WTC11 (cell line): ENCODE results near the gene DIDO1. TPM values are rescaled to one million over a fixed set of nuclear protein-coding genes. Genes with fewer than 3 reads are reported as not detected.
A peak's percentile ranks its signal among the peaks of the same experiment; 100 is the strongest.

Experiments
- ATAC-seq: fragments of 200-7000 bp; cut with Tn5 transposase; 2 replicates; pipeline ENCODE4 v1.10.0; 2021; ENCODE audit warnings: mild to moderate bottlenecking, moderate library complexity
- CTCF ChIA-PET: fragments of 300-600 bp; sonication (Branson Sonifier 250); formaldehyde crosslinking; loops from one replicate; lab custom pipeline; 2021; ENCODE audit warnings: antibody characterized with exemption; lab: Charles Lee
- POLR2A ChIA-PET: fragments of 350-600 bp; sonication (Branson Sonifier 250); formaldehyde crosslinking; loops from one replicate; lab custom pipeline; 2021; ENCODE audit warnings: antibody characterized with exemption; lab: Charles Lee
- DNase-seq: peaks from one replicate; pipeline ENCODE4 v3.0.0; 2021; ENCODE audit warnings: low spot score
- H3K27ac Mint-ChIP-seq: 2 replicates; pipeline ENCODE4 v1.8.0; 2021; ENCODE audit warnings: mixed read lengths
- H3K27me3 Mint-ChIP-seq: 2 replicates; pipeline ENCODE4 v1.8.0; 2021; ENCODE audit warnings: low read depth, mild to moderate bottlenecking, moderate library complexity, mixed read lengths
- H3K36me3 Mint-ChIP-seq: 2 replicates; pipeline ENCODE4 v1.8.0; 2021; ENCODE audit warnings: mixed read lengths
- H3K4me1 Mint-ChIP-seq: 2 replicates; pipeline ENCODE4 v1.8.0; 2022; ENCODE audit warnings: mixed read lengths
- H3K4me3 Mint-ChIP-seq: 2 replicates; pipeline ENCODE4 v1.8.0; 2021; ENCODE audit warnings: mild to moderate bottlenecking, moderate library complexity, mixed read lengths
- H3K9me3 Mint-ChIP-seq: 2 replicates; pipeline ENCODE4 v1.8.0; 2021; ENCODE audit warnings: mixed read lengths
- AR ChIP-seq: fragments of 250-450 bp; sonication (Bioruptor Pico); IDR thresholded peaks from 2 replicates; pipeline ENCODE4 v1.9.0; 2021; ENCODE audit warnings: mild to moderate bottlenecking
- ATF1 ChIP-seq: sonication (generic); formaldehyde crosslinking; IDR thresholded peaks from 2 replicates; pipeline ENCODE4 v1.8.1; 2023; ENCODE audit warnings: mild to moderate bottlenecking, moderate library complexity, missing genetic modification reagents
- E2F1 ChIP-seq: sonication (generic); formaldehyde crosslinking; IDR thresholded peaks from 2 replicates; pipeline ENCODE4 v1.8.0; 2022; ENCODE audit warnings: mild to moderate bottlenecking, missing genetic modification reagents
- EMX1 ChIP-seq: fragments of 250-450 bp; sonication (Bioruptor Pico); IDR thresholded peaks from 2 replicates; pipeline ENCODE4 v1.8.0; 2021; ENCODE audit warnings: mild to moderate bottlenecking
- ERG ChIP-seq: fragments of 250-450 bp; sonication (Bioruptor Pico); IDR thresholded peaks from 2 replicates; pipeline ENCODE4 v1.8.0; 2021; ENCODE audit warnings: mild to moderate bottlenecking
- GRHL2 ChIP-seq: fragments of 250-450 bp; sonication (Bioruptor Pico); IDR thresholded peaks from 2 replicates; pipeline ENCODE4 v1.8.0; 2022; ENCODE audit warnings: mild to moderate bottlenecking, moderate library complexity; ENCODE audit not compliant: insufficient replicate concordance, severe bottlenecking
- IRF1 ChIP-seq: sonication (generic); formaldehyde crosslinking; IDR thresholded peaks from 2 replicates; pipeline ENCODE4 v1.8.0; 2023; ENCODE audit warnings: missing genetic modification reagents
- JUN ChIP-seq: sonication (generic); formaldehyde crosslinking; IDR thresholded peaks from 2 replicates; pipeline ENCODE4 v1.8.0; 2023; ENCODE audit warnings: mild to moderate bottlenecking, missing genetic modification reagents
- MYBL2 ChIP-seq: sonication (generic); formaldehyde crosslinking; IDR thresholded peaks from 2 replicates; pipeline ENCODE4 v1.8.1; 2023; ENCODE audit warnings: mild to moderate bottlenecking, moderate library complexity, missing genetic modification reagents
- NR1H2 ChIP-seq: sonication (generic); formaldehyde crosslinking; IDR thresholded peaks from 2 replicates; pipeline ENCODE4 v1.9.0; 2021; ENCODE audit warnings: mild to moderate bottlenecking, moderate library complexity, missing genetic modification reagents
- STAT6 ChIP-seq: sonication (generic); formaldehyde crosslinking; conservative IDR thresholded peaks from 2 replicates; pipeline ENCODE4 v1.8.1; 2023; ENCODE audit warnings: mild to moderate bottlenecking, low read depth, missing genetic modification reagents, moderate library complexity
- USF1 ChIP-seq: sonication (generic); formaldehyde crosslinking; IDR thresholded peaks from 2 replicates; pipeline ENCODE4 v1.8.0; 2022; ENCODE audit warnings: mild to moderate bottlenecking, missing genetic modification reagents
- USF2 ChIP-seq: sonication (generic); formaldehyde crosslinking; IDR thresholded peaks from 2 replicates; pipeline ENCODE4 v1.8.1; 2023; ENCODE audit warnings: mild to moderate bottlenecking, missing genetic modification reagents, moderate library complexity
- ZNF121 ChIP-seq: sonication (generic); formaldehyde crosslinking; IDR thresholded peaks from 2 replicates; pipeline ENCODE4 v1.8.0; 2023; ENCODE audit warnings: missing genetic modification reagents
- ZNF138 ChIP-seq: sonication (generic); formaldehyde crosslinking; conservative IDR thresholded peaks from 2 replicates; pipeline ENCODE4 v1.8.1; 2022; ENCODE audit warnings: mild to moderate bottlenecking, moderate library complexity, missing genetic modification reagents
- ZNF232 ChIP-seq: sonication (generic); formaldehyde crosslinking; IDR thresholded peaks from 2 replicates; pipeline ENCODE4 v1.8.0; 2022; ENCODE audit warnings: mild to moderate bottlenecking, missing genetic modification reagents
- ZNF512 ChIP-seq: sonication (generic); formaldehyde crosslinking; IDR thresholded peaks from 2 replicates; pipeline ENCODE4 v1.8.1; 2022; ENCODE audit warnings: missing genetic modification reagents, borderline replicate concordance
- total RNA-seq: library from RNA; stranded (reverse); gene quantifications from 3 replicates; pipeline ENCODE4 v1.2.3, GENCODE V29; 2021

Gene DIDO1
- total RNA-seq, 1 experiment from 2014 or later, result 87.3 TPM

GRCh38 chr20:62966212-62967148 lies 40.2 kb upstream of the DIDO1 start (continued):
- TF ChIP-seq ZNF512 (CRISPR knock-in tag), result no peak
- TF ChIP-seq ZNF138 (CRISPR knock-in tag), result no peak
- no peak for TF ChIP-seq ERG (CRISPR knock-in tag)
- no peak for TF ChIP-seq ZNF121 (CRISPR knock-in tag)

- Mint-ChIP-seq H3K4me1 (peaks cover 3% of the 10 kb centered on the region; the same call in 1 of the 2 replicates), H3K36me3 (no peaks in the 10 kb centered on the region), H3K27me3 (no peaks in the 10 kb centered on the region)
- DNase-seq (no peak), ATAC-seq (peak; percentile 22; the same call in 1 of the 2 replicates)
- POLR2A ChIA-PET, result no interaction called here
- TF ChIP-seq USF1, result no peak
- TF ChIP-seq ZNF121 (CRISPR knock-in tag), result no peak
- TF ChIP-seq NR1H2 (CRISPR knock-in tag), result no peak
- no peak for TF ChIP-seq JUN
- TF ChIP-seq EMX1 (CRISPR knock-in tag), result no peak
- TF ChIP-seq ATF1 (CRISPR knock-in tag), result no peak
- TF ChIP-seq MYBL2 (CRISPR knock-in tag), result no peak
- no peak for TF ChIP-seq ZNF232 (CRISPR knock-in tag)
- TF ChIP-seq GRHL2, result no peak
- no peak for TF ChIP-seq AR
- no peak for TF ChIP-seq IRF1
- TF ChIP-seq E2F1 (CRISPR knock-in tag), result no peak
- TF ChIP-seq STAT6 (CRISPR knock-in tag), result no peak
- TF ChIP-seq USF2 (CRISPR knock-in tag), result no peak
- TF ChIP-seq, all 79 proteins: peak for 0
- no peaks in the 10 kb centered on the region for H3K9me3 Mint-ChIP-seq
- H3K27ac Mint-ChIP-seq, result peak overlapping the region; percentile 29
- CTCF ChIA-PET, result interaction anchor here (1.3 to 2.4 kb wide), 4 partner anchors 7 to 65 kb away, joined by 3 to 8 read pairs (median 6); no protein-coding TSS in a partner anchor
- H3K4me3 Mint-ChIP-seq, result no peak overlapping the region
Measured at GRCh38 chr20:62965363-62965771, 39.1 kb upstream of the DIDO1 start.
